HCT116 (cell line): Measurements from ENCODE around the gene ZNF691.

Experiments used
- CTCF ChIP-seq, 3 experiments: fragments of 200-600 bp in 1 of 3; sonication (generic) in 1 of 3; IDR thresholded peaks in 2 of 3; conservative IDR thresholded peaks in 1 of 3; 2 replicates each; pipeline ENCODE4 v1.5.1; 2012 to 2017; ENCODE audit warnings: low read depth in 2 of 3, low read length in 2 of 3, antibody characterized with exemption in 1 of 3, borderline replicate concordance in 1 of 3, control low read depth in 1 of 3, mild to moderate bottlenecking in 1 of 3, mixed read lengths in 1 of 3, mixed run types in 1 of 3, moderate library complexity in 1 of 3; ENCODE audit not compliant: insufficient read depth in 1 of 3
- FOSL1 ChIP-seq: IDR thresholded peaks from 2 replicates; pipeline ENCODE4 v1.6.1; 2012; ENCODE audit warnings: low read depth
- POLR2A ChIP-seq: IDR thresholded peaks from 2 replicates; pipeline ENCODE4 v1.7.0; 2011; ENCODE audit warnings: borderline replicate concordance; ENCODE audit not compliant: insufficient read depth, insufficient read length; ENCODE audit errors: extremely low read depth

DNA sequence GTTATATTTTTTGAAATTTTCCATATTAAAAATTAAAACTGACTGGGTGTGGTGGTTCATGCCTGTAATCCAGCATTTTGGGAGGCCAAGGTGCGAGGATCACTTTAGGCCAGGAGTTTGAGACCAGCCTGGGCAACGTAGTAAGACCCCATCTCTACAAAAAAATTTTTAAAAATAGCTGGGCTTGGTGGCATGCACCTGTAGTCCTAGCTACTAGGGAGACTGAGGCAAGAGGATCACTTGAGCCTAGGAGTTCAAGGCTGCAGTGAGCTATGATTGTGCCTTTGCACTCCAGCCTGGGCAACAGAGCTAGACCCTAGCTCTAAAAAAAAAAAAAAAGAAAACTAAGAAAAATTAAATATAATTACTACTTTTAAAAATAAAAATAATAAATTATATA lies 24.7 kb upstream of the ZNF691 start:
- TF ChIP-seq CTCF (IDR thresholded peaks at IDR 0.05 in 2 of 3, conservative IDR thresholded peaks at IDR 0.05 in 1 of 3; ENCODE audit: borderline replicate concordance in 1 of 3, insufficient read depth in 1 of 3, low read depth in 2 of 3, low read length in 2 of 3): no peak
- no peak for TF ChIP-seq FOSL1
- no peak for TF ChIP-seq POLR2A
